GM19328 (cell line): ENCODE data around the gene KLHL3.
"Not testable (repeated sequence)": the region's sequence is repeated elsewhere in the genome, so short reads cannot be mapped to it uniquely, and the experiment has no call there.

Source experiments
- ATAC-seq: cut with Tn5 transposase; IDR thresholded peaks from one replicate; pipeline ENCODE4 v1.9.1; 2021; ENCODE audit warnings: mild to moderate bottlenecking, moderate library complexity; ENCODE audit not compliant: unreplicated experiment

KLHL3 gene, protein sequence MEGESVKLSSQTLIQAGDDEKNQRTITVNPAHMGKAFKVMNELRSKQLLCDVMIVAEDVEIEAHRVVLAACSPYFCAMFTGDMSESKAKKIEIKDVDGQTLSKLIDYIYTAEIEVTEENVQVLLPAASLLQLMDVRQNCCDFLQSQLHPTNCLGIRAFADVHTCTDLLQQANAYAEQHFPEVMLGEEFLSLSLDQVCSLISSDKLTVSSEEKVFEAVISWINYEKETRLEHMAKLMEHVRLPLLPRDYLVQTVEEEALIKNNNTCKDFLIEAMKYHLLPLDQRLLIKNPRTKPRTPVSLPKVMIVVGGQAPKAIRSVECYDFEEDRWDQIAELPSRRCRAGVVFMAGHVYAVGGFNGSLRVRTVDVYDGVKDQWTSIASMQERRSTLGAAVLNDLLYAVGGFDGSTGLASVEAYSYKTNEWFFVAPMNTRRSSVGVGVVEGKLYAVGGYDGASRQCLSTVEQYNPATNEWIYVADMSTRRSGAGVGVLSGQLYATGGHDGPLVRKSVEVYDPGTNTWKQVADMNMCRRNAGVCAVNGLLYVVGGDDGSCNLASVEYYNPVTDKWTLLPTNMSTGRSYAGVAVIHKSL

DNA sequence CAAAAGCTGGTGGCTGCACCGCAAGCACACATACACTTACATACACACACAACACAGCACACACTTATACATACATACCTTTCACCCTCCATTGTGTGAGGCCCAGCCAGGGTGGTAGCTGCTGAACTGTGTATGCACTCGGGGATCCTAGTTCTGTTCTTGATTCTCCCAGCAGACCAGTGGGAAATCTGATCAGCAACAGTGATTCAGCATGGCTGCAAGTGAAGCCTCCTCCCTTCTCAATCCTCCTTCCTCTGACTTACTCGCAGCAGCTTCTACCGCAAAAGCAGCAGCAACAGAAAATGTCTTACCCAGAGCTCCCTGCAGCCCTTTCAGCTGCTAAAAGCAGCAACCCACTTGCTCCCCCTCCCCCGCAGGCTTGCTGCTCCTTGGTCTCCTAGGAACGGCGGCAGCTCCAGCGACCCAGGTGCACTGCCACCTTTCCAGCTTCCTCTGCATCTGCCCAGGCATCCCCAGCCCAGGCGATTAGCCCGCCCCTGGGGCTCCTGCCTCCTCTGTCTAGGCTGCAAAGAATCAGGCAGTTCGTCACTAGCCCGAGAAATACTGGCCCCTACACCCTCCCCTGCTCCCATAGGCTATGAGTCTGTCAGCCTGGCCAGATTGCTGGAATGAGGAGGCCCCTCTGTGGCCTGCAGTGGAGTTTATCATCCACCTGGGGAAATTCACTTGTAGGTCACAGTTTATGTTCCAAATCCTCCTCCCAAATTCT is at the start of gene KLHL3:
Gene KLHL3 (minus strand): TSS at position 535 of the 730 bp plus-strand sequence. CDS start 443 bp downstream, at position 92.
- ATAC-seq = peak; percentile 48

DNA sequence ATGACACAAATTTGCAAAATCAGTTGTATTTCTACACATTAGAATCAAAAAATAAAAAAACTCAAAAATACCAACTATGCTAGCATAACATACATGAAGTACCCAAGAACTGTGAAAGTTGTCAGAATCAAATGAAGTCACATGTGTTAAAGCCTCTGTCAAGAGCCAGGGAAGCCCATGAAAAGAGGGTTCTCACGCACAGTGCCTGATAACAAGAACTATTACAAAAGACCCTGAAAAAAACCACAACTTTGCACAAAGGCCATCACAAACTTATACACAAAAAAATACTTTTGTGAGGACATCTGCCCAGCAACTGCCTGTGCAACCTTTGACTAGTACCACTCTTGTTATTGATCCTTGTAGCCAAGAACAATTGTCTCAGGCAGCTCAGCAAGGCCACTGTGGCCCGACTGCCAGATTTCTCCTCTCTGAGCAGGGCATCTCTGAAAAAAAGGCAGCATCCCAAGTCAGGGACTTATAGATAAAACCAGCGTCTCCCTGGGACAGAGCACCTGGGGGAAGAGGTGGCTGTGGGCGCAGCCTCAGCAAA is 47.2 kb upstream of the KLHL3 start:
- no peak for ATAC-seq

DNA sequence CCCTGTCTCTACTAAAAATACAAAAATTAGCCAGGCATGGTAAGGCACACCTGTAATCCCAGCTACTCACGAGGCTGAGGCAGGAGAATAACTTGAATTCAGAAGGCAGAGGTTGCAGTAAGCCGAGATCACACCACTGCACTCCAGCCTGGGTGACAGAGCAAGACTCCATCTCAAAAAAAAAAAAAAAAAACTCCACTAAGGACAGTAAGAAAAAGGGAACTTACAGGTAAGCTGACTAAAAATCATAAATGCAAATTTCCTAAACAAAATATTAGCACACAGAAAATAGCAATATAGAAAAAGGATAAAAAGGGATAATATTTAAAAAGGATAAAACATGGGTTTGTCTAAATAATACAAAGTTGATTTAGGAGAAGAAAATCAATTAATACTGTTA is 46.2 kb upstream of the KLHL3 start:
- no peak for ATAC-seq

DNA sequence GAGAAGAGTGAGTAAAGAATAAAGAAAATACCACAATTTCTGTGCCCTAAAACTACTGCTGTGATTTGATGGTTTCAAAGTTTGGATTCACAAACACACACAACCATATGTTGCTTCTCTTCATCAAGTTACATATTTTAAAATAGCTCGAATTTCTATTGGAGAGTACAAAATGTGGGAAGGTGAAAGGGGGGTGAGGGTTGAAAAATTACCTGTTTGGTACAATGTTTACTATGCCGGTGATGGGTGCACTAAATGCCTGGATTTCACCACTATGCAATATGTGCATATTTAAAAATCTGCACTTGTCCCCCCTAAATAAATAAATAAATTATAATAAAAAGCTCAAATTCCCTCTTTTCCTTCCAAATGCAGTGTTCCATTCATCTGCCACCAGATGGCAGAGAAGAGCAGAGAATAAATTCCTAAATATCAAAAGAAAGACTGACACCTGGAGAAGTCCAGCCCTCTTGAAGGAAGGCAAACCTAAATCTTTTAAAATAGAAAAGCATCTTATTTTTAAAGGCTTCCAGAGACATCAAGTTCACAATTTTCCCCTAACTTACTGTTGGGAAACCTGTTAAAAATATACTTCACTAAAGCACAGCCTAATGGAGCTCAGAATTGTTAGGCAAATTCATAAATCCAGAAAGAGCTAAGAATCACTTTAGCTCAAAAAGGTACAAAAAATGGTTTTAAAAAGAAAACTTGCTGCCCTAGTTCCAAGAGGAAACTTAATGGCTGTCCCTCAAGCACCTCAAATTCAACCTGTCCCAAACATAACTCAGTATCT is 43.1 kb upstream of the KLHL3 start:
- no peak for ATAC-seq

DNA sequence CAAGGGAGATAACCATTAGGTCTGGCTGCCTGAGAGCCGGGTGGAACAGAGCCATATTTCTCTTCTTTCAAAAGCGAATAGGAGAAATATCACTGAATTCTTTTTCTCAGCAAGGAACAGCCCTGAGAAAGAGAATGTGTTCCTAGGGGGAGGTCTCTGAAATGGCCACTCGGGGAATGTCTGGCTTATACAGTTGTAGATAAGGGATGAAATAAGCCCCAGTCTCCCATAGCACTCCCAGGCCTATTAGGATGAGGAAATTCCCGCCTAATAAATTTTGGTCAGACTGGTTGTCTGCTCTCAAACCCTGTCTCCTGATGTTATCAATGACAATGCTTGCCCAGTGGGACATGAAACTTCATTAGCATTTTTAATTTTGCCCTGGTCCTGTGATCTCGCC is 32.0 kb upstream of the KLHL3 start:
- ATAC-seq = not testable (repeated sequence)

DNA sequence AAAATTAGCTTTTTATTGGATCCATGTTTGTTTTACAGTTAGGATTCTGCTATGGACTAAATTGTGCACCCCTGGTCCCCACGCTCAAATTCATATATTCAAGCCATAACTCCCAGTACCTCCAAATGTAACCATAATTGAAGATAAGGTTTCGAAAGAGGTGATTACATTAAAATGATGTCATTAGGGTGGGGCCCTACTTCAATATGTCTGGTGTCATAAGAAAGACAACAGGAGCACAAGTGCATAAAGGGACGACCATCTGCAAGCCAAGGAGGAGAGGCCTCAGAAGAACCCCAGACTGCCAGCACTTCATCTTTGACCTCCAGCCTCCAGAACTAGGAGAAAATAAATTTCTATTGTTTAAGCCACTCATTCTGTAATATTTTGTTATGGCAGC is 25.7 kb upstream of the KLHL3 start:
- no peak for ATAC-seq

DNA sequence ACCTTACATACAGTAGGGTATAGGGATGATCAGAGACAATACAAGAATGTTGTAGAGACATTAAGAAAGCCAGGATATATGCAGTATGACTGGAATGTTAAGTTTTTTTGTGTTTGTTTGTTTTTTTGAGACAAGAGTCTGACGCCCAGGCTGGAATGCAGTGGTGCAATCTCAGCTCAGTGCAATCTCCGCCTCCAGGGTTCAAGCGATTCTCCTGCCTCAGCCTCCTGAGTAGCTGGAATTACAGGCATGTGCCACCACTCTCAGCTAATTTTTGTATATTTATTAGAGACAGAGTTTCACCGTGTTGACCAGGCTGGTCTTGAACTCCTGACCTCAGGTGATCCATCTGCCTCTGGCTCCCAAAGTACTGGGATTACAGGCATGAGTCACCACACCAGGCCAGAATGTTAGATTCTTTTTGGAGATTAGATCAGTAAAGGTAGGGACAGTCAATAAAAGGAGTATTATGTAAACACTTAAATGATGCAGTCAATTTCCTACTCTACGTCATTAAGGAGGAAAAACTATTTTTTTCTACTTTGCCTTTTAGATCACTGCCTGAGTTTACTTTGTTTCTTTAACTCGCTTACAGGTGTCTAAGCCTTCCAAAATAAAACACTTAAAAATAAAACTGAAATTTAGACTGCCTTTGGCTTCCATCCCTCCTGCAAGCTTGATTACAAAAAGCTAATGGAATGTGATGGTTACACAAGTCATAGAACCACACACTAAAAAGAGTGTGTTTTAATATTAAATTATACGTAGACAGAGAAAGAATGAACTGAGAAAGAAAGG is 25.0 kb upstream of the KLHL3 start:
- no peak for ATAC-seq

DNA sequence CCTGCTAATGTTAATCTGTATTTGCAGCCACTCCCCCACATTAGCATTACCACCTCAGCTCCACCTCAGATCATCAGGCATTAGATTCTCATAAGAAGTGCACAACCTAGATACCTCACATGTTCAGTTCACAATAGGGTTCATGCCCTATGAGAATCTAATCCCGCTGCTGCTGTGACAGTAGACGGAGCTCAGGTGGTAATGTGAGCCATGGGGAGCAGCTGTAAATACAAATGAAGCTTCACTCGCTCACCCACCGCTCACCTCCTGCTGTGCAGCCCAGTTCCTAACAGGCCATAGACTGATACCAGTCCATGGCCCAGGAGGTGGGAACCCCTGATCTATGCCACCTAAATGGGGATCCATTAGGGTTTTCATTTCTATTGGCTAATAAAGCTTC is 24.4 kb upstream of the KLHL3 start:
- no peak for ATAC-seq

DNA sequence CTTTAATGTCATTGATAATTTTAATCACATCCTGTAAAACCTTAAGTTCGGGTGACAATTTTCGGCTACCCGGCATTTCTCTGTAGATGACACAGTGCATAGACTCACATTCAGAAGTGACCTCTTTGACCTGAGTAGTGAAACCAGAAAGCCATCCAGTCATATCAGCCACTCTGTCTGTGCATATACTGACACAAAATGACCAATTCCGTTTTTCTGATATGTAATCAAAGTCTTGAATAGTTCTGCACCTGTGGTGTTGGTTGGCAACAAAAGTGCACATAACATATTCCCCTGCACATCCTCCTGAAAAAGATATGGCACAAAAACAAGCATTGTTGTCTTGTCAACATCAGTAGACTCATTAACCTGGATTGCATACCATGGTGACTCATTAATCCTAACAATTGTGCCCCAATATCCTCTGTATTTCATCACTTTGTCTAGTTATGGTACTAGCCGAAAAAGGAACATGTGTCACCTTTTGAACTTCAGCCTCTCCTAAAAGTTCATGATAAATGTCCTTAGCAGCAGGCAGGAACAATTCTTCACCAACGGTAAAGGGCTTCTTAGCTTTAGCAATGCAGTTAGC is 22.9 kb upstream of the KLHL3 start:
- no peak for ATAC-seq

DNA sequence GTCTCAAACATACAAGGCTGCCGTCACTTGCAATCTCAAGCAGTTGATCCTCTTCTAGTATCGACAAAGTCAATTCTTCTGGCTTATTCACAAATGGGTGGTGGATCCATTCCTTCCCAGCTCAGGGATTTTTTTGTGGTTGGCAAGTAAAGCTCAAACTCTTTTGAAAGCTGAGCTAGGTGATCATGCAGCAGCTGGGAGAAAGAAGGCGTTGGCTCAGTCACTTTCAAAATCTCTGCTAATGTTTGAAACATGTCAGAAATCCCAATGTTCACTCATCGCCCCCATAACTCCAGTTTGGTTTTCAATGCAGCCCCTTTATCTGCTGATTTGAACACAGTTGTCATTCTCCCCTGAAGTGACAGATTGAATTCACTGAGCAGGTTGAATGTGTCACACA is 22.2 kb upstream of the KLHL3 start:
- no peak for ATAC-seq

DNA sequence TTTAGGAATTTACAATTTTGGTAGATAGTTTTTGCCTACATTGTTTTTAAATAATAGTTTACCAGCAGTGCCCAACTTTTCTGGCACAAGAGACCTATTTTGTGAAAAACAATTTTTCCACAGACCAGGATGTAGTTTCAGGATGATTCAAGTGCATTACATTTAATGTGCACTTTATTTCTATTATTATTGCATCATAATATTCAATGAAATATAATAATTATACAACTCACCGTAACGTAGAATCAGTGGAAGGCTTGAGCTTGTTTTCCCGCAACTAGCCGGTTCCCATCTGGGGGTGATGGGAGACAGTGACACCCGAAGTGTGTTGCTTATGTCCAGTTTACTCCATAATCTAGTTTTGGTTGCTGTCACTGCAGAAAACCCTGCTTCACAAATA is 21.7 kb upstream of the KLHL3 start:
- no peak for ATAC-seq

DNA sequence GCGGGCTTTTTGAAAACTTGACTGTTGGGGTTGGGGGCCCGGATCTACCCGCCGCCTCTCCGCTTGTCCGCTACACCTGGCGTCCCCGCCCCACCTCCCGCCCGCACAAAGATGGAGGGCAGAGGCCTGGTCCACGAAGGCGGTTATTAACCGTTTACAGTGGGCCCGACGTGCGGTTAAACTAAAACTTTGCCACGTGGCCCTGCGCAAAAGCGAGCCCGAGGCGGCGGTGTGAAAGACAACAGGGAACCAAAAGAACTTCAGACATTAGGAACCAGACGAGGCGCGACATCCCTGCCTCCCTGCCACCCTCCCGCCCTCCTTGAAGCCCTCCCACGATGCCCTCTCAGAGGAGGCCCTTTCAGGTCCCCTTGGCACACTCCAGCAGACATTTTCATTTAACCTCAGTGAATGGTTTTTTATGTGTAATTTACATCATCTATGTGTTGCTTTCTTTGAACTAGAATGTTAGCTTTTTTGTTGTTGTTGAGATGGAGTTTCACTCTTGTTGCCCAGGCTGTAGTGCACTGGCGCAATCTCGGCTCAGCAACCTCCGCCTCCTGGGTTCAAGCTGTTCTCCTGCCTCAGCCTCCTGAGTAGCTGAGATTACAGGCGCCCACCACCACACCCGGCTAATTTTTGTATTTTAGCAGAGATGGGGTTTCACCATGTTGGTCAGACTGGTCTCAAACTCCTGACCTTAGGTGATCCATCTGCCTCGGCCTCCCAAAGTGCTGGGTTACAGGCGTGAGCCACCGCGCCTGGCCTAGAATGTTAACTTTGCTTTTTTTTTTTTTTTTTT is 19.3 kb upstream of the KLHL3 start:
- peak; percentile 30 for ATAC-seq

DNA sequence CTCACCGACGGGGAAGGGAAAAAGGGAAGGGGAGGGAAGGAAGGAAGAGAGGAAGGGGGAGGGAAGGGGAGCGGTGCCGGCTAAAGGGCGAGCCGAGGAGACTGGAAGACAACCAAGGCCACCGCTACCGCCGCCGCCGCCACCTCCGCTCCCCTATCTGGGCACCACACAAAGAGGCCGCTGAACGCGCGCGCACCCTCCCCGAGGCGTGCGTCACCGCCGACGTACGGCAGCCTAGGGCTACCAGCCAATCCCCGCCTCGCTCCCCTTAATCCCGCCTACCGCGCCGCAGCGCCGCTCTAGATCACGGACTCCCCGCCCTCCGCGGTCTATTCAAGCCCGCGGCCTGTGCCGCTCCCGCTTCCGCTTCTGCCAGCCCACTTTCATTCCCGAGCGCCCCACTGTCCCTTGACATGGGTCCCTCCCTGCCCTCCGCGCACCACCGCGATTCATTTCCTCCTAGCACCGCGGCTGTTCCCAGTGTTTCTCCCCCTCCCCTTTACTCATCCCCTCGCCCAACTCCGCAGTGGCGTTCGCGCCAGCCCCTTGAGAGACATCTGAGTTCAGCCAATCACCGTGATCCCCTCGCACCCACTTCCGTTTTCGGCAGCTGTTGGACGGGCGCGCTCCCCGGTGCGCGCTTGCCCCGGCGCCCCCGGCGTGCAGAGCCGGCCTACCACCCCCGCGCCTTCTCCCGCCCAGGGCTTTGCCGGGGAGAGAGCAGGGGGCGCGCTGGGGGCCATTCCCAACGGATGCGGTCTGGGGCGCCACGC is 18.5 kb upstream of the KLHL3 start, which contains the start of gene HNRNPA0:
Gene HNRNPA0 (minus strand): TSS at position 176 of the 773 bp plus-strand sequence. CDS start 297 bp downstream, outside the sequence.
- peak; percentile 72 for ATAC-seq

DNA sequence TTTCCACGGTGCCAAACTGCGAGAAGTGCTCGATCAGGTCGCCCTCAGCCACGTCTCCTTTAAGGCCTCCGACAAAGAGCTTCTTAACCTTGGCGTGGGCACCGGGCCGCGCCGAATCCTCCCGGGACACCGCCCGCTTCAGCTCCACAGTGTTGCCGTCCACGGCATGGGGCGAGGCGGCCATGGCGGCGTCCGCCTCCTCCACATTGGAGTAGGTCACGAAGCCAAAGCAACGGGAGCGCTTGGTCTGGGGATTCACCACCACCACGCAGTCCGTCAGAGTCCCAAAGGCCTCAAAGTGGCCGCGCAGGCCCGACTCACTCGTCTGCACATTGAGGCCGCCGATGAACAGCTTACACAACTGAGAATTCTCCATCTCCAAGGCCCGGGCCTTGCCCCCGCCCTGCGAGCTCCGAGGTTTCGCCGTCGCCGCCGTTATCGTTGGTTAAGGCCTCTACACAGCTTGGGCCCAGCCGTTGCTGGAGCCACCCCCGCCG is 17.9 kb upstream of the KLHL3 start:
- peak; percentile 14 for ATAC-seq

DNA sequence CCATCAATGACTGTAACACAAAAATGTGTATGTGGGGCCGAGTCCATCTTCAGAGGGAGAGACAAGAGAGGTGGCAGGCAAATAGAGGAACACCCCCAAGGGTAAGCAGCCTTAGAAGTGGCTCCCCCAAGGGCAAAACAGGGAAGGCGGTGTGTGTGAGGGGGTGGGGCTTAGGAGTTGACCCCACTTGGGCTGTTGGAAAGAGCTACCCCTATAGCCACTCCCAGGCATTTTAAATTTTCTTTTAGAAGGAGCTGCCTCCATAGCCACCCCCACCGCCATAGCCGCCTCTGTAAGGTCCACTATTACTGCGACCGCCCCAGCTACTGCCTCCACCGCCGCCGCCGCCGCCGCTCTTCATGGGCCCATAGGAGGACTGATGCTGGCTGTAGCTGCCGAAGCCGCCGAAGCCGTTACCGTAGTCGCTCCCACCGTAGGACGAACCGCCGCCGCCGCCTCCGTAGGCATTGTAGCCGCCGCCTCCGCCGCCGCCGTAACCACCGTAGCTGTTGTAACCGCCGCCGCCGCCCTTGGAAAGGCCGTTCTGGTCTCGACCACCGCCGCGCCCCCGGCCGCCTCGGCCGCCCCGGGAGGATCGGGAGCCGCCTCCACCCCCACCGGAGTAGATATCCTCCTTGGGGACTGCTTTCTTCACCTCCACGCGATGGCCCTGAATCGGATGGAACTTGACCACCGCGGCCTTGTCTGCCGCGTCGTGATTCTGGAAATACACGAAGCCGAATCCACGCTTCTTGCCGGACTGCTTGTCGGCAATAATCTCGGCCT is 17.2 kb upstream of the KLHL3 start:
- no peak for ATAC-seq

DNA sequence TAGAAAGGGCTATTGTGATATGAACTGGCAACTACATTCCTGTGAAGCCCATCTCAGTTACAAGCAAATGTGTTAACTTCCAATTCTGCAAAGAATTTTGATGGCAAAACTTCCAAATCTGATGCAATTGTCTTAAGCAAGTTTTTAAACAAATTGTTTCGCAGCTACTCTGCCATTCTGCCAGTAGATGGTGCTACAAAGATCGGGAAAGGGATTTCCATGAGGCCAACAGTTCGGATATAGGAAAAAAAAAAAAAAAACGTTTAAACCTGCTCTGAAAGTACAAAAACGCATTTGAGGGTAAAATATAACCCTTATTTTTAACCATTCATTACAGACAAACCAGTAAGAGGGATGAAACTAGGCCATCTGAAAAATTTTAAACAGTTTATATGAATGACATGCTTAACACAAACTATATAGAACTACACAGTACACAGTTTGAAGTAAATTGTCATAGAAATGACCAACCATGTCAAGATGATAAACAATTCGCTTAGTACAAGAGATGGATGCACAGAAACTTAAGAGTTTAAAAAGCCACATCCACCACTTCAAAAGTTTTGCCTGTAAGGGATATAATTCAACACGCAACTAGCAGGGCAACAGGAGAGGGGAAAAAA is 16.1 kb upstream of the KLHL3 start:
- ATAC-seq = no peak
